Measurements from ENCODE around the gene SNRPB2.

The SNRPB2 gene

GRCh38 chr20:16713066-16713465 lies 16.8 kb upstream of the SNRPB2 start:
- Histone ChIP-seq H3K4me1 (no peaks in the 10 kb centered on the region), H3K36me3 (no peaks in the 10 kb centered on the region), H3K27me3 (no peaks in the 10 kb centered on the region), H3K9me3 (no peaks in the 10 kb centered on the region), H3K4me3 (ENCODE audit: low read depth, low read length) (no peak overlapping the region)
- no peak for TF ChIP-seq CTCF (IDR thresholded peaks at IDR 0.05; ENCODE audit: low read depth, low read length)
- DNase-seq = no peak

- Histone ChIP-seq H3K4me1 (no peaks in the 10 kb centered on the region), H3K9me3 (no peaks in the 10 kb centered on the region), H3K4me3 (ENCODE audit: low read depth, low read length) (no peak overlapping the region), H3K36me3 (no peaks in the 10 kb centered on the region), H3K27me3 (no peaks in the 10 kb centered on the region)
- DNase-seq = no peak
- no peak for TF ChIP-seq CTCF (IDR thresholded peaks at IDR 0.05; ENCODE audit: low read depth, low read length)
Measured at GRCh38 chr20:16714242-16714641, 15.6 kb upstream of the SNRPB2 start.

- Histone ChIP-seq H3K4me1 (no peaks in the 10 kb centered on the region), H3K4me3 (ENCODE audit: low read depth, low read length) (no peak overlapping the region), H3K36me3 (no peaks in the 10 kb centered on the region), H3K9me3 (no peaks in the 10 kb centered on the region), H3K27me3 (no peaks in the 10 kb centered on the region)
- DNase-seq = no peak
- TF ChIP-seq CTCF (IDR thresholded peaks at IDR 0.05; ENCODE audit: low read depth, low read length) = no peak
Measured at GRCh38 chr20:16714751-16715150, 15.1 kb upstream of the SNRPB2 start.

- Histone ChIP-seq H3K4me3 (ENCODE audit: low read depth, low read length) (no peak overlapping the region), H3K4me1 (no peaks in the 10 kb centered on the region), H3K27me3 (no peaks in the 10 kb centered on the region), H3K36me3 (no peaks in the 10 kb centered on the region), H3K9me3 (no peaks in the 10 kb centered on the region)
- no peak for TF ChIP-seq CTCF (IDR thresholded peaks at IDR 0.05; ENCODE audit: low read depth, low read length)
- DNase-seq = no peak
Measured at GRCh38 chr20:16719421-16719820, 10.4 kb upstream of the SNRPB2 start.

- Histone ChIP-seq H3K36me3 (peaks cover 19% of the 10 kb centered on the region), H3K4me3 (ENCODE audit: low read depth, low read length) (peak overlapping the region; percentile 94), H3K4me1 (peaks cover 3% of the 10 kb centered on the region; the same call in 1 of the 2 replicates), H3K9me3 (no peaks in the 10 kb centered on the region), H3K27me3 (no peaks in the 10 kb centered on the region)
- DNase-seq = no peak
- TF ChIP-seq CTCF (IDR thresholded peaks at IDR 0.05; ENCODE audit: low read depth, low read length) = no peak
Measured at GRCh38 chr20:16729080-16729479, 746 bp upstream of the SNRPB2 start.

GRCh38 chr20:16732506-16733152 lies 2.8 kb downstream of the SNRPB2 start:
- Histone ChIP-seq H3K4me1 (peaks cover 3% of the 10 kb centered on the region; the same call in 1 of the 2 replicates), H3K4me3 (ENCODE audit: low read depth, low read length) (no peak overlapping the region), H3K27me3 (no peaks in the 10 kb centered on the region), H3K9me3 (no peaks in the 10 kb centered on the region), H3K36me3 (peaks cover 39% of the 10 kb centered on the region)
- no peak for DNase-seq
- TF ChIP-seq CTCF (IDR thresholded peaks at IDR 0.05; ENCODE audit: low read depth, low read length) = no peak

All from BE2C (cell line).